CD4-positive, alpha-beta T cell treated with Interleukin-17A for 4 hours (primary cell): ENCODE measurements around the gene IMPACT.

Experiments used
- DNase-seq: peaks from one replicate; pipeline ENCODE4 v3.0.0-alpha.2; 2020; ENCODE audit warnings: mixed read lengths

Gene IMPACT

GRCh38 chr18:24426073-24426397 lies 435 bp upstream of the IMPACT start:
- DNase-seq, result no peak

DNA sequence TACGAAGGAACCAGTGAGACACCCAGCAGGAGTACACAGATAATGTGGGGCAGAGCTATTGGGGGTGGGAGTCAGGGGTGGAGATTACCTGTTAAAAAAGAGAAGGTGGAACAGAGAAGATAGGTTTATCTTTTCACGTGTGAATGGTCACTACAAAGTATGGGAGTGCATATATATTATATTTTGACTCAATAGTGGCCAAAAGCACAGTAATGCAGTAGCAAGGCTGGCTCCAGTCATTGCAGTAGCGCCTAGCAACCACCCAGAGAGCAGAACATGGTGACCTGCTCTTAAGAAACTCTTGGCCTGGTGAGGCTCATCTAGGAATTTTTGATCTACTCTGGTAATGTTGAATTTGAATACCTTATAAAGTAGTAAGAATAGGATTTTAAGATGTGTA lies 1.0 kb downstream of the IMPACT start:
- no peak for DNase-seq

- no peak for DNase-seq
Observed at GRCh38 chr18:24428709-24429108, 2.2 kb downstream of the IMPACT start.

DNA sequence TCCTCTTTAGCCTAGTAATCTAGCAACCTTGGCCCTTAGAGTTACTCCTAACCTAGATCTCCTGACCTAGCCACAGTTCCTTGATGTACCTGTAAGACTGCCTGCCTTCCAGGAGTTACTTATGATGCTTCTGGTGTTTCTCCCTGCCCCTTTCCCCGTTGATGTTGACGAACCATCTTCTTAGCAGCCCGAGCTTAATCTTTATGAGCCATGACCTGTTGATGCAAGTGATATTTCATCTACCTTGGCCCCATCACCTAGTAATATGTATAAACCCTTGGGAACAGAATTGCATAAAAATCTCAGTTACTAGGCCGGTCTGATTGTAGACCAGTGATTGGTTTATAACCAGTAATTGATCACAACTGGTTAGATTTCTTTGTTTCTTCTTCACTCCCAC lies 2.7 kb downstream of the IMPACT start:
- DNase-seq, result no peak

- DNase-seq, result no peak
Observed at GRCh38 chr18:24432618-24433017, 6.1 kb downstream of the IMPACT start.

- DNase-seq, result no peak
Observed at GRCh38 chr18:24436939-24437338, 10.5 kb downstream of the IMPACT start.

DNA sequence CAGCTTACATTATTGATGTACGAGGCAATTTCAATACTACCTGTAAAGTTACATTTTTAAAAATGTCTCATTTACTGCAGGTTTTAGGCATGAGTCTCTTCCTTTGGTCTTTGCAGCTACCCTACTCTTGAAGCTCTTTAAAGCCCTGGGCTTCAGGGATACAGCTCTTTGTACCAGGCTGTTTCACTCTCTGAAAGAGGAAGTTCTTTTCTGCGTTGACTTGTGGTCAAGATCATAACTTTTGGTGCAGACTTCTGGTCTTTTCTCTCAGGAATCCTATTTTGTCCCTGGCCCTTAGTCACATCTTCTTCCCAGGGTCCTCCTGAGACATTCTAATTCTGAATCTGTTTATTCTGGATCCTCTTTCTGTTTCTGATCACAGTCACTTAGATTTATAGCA lies 17.4 kb downstream of the IMPACT start:
- no peak for DNase-seq

- DNase-seq, result no peak
Observed at GRCh38 chr18:24446453-24446852, 20.0 kb downstream of the IMPACT start.

GRCh38 chr18:24446953-24447538 lies 20.6 kb downstream of the IMPACT start:
- DNase-seq, result no peak

- DNase-seq, result no peak
Observed at GRCh38 chr18:24447961-24448360, 21.5 kb downstream of the IMPACT start.

DNA sequence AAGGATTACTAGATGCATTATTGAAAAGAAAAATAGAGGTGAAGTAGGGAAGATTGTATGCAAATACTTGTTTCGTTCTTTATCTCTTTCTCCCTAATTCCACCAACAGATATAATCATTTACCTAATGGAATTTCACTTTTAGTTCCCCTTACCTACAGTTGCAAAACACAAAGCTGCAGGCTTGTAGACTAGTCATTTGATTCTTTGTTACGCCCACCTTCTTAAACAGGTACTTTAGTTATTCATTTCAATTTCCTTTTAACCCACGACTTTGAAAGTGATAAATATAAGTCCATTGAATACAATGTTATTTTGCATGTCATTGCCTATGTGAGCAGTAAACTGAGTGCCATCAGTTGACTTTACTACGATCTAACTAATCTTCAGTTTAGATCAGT lies 30.1 kb downstream of the IMPACT start:
- no peak for DNase-seq

- DNase-seq, result no peak
Observed at GRCh38 chr18:24459772-24460171, 33.3 kb downstream of the IMPACT start.

DNA sequence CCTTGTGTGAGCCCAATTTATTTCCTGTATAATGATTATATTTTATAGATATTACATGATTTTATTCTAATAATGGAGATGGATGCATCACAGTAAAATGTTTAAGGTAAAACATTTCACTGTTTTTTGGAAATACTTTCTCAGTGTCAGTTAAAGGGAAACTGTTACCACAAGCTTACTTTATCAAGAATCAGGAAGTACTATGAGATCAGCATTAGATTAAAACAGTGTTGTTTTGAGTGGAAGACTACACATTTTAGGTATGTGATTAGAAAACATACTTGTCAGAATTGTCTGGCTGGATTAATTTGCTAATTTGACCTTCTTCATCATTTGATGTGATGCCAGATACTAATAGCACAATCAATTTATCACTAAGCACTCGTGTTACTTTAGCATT lies 33.9 kb downstream of the IMPACT start, which contains the start of gene HRH4:
Gene HRH4 (plus strand): TSS at position 250 of the 400 bp plus-strand sequence. CDS start 92 bp downstream, at position 342.
- DNase-seq, result no peak

DNA sequence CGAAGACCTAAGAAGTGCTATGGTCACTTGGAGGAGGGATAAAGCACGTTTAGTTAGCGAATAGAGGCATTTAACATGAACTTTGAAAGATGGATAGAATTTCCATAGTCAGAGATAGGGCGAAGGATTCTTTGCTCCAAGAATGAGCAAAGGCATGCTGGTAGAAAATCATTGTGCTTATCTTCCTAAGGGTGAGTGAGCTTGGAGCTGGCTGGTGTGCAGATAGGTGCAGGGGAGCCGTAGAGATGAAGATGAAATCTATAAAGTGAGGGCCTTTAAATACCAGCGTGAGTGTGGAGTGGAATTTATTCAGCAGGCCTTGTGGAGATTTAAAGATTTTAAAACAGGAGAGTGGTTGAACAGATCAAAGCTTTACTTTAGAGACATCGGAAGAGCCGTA lies 35.5 kb downstream of the IMPACT start:
- DNase-seq, result no peak

GRCh38 chr18:24462838-24463775 lies 36.6 kb downstream of the IMPACT start:
- no peak for DNase-seq

DNA sequence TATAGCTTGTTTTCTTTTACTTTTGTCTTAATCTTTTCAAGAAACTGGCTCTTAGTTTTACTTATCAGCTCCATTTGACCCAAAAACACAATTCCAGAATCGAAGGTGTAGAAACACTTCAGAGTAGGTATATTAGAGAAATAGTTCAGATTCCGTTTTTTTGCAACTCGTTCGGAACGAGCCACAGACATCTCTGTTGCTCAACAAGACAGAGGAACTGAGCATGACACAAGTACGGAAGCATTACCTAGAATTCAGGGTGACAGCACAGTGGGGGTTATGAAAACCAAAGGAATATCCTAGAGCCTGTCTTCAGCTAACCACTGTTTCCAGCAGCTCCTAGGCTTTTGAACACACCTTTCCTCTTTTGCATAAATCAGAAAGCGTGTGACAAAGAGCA lies 39.0 kb downstream of the IMPACT start:
- DNase-seq, result no peak

DNA sequence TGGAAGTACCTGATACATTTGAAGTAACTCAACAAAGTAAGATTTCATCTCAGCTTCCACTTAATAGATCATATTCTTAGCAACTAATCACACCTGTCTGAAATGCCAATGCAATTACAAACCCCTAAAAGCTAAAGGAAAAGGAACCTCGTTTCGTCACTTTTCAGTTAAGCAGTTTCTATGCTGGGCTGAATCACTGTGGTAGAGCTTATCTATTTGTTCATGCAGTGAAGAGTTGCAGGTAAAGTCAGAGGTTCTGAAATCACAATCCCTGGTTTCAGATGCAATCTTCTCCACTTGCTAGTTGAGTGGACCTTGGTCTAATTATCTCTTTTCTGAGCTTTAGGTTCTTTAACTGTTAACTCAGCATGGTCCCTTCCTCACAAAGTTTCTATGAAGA lies 40.3 kb downstream of the IMPACT start:
- DNase-seq, result no peak

DNA sequence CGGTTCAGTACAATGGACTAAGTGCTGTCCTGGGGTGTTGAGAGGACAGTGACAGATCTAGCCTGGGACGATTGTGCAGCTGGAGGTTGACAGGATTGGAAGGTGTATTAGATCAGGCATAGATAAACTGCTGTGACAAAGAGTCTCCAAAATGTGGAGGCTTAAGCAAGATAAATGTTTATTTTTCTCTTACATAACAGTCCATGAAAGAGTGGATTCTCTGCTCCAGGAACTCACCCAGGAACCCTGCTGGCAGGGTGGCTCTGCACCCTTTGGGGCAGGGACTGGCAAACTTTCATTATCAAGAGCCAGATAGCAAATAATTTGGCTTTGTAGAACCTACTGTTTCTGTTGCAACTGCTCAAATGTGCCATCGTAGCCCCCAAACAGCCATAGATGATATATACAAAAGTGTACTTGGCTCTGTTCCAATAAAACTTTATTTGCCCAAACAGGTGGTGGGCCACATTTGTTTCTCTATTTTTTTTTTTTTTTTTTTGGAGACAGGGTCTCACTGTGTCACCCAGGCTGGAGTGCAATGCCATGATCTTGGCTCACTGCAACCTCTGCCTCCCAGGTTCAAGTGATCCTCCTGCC lies 43.6 kb downstream of the IMPACT start:
- DNase-seq, result no peak

DNA sequence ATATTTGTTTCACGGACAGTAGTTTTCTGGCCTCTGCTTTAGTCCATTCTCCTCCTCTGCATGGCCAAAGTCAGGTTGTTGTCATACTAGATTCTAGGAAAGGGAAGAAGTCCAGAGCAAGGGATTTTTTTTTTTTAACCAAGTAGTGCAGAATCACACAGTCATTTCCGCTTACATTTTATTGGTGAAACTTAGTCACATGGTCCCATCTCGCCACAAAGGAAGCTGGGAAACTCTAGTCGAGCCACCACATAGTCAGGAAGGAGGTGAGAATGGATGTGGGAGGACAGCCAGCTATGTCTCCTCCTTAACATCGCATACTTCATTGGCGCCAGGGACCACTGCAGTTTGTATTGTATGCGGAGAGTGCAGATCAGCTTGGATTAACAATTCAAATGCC lies 44.3 kb downstream of the IMPACT start:
- no peak for DNase-seq

DNA sequence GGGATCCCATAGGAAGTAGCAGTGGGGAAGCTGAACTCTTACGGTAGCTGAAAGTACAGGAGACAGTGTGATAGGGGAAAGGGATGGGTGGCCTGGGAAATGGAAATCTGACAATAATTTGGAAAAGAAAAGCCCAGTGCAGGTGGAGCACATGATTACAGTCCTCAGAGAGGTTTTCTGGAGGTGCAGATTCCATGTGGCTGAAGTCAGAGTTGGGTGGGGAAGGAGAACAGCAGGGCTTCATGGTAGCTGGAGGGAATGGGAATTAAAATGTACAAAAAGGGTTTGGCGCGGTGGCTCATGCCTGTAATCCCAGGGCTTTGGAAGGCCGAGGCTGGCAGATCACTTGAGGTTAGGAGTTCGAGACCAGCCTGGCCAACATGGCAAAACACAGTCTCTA lies 46.1 kb downstream of the IMPACT start:
- DNase-seq, result no peak

GRCh38 chr18:24474406-24474805 lies 47.9 kb downstream of the IMPACT start:
- no peak for DNase-seq

GRCh38 chr18:24475926-24476589 lies 49.6 kb downstream of the IMPACT start:
- DNase-seq, result no peak

DNA sequence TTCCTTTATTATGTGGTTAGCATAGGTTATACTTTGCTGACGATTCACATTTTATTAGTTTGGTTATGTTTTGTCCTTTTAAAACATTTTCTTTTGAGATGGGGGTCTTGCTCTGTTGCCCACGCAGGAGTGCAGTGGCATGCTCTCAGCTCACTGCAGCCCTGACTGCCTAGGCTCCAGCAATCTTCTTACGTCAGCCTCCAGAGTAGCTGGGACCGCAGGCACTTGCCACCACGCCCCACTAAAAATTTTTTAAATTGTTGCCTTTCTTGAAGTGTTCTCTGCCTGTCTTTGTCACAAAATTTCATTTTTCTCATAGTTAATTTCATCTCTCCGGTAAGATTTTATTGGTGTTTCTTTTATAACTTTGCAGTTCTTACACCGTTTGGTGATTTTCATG lies 52.9 kb downstream of the IMPACT start:
- no peak for DNase-seq

DNA sequence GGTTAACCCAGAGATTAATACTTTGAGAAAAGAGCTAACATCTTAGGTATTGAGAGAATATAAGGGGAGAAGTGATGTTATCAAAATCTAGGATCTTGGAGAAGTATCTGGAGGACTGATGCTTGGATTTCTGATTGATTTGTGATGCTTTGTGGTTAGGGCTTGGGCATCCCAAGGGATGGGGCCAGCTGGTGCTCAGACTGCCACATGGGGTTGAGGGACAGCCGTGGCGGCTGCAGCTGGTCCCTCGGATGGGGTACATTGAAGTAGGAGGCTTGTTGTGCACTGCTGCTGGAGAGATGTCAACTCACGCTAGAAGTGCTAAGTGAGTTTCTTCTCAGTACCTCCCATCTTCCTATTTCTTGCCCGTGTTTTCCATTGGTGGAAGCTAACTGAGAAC lies 56.4 kb downstream of the IMPACT start:
- no peak for DNase-seq
